HPDE6-E6E7 (cell line): ENCODE data around the gene SLC13A4.
"Not testable (repeated sequence)": the region's sequence is repeated elsewhere in the genome, so short reads cannot be mapped to it uniquely, and the experiment has no call there.

Experiments
- DNase-seq: peaks from one replicate; pipeline ENCODE4 v3.0.0; 2011; ENCODE audit warnings: missing footprints; ENCODE audit errors: extremely low spot score

SLC13A4 gene

DNA sequence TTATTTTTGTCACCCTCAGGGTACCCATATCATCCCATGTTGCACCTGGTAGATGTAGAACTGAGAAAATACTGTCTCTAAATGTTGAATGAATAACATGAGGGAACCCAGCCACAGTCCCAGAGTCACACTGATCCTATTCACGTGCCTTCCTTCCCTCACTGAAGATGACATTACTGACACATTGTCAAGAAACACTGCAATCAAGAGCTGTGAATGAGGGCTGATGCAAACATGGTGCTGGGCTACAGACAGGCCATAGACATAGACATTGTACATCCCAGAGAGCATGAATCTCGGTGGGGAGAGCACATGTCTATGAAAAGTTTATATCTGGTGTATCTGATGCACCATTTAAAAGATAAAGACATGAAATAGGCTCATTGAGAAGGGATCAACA, 9.8 kb downstream of the SLC13A4 start:
- no peak for DNase-seq

GRCh38 chr7:135717693-135718092, 10.3 kb downstream of the SLC13A4 start:
- DNase-seq, result no peak

- DNase-seq, result no peak
These were observed 11.2 kb downstream of the SLC13A4 start for GRCh38 chr7:135716677-135717238.

DNA sequence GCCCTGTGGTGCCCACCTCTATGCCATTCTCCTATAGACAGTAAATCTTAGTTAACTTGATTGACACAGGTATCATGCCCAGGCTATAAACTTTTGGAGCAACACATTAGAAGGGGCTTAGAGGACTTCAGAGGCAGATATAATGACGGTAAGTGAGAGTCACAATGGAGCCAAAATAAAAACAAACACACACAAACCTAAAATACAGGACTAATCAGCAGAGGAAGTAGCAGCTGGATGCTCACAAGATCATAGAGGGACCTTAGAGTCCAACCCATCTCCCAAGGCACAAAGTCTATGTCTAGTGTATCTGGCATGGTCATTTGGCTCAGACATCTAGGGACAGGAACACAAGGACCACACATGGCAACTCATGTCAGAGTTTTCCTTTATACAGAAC, 12.3 kb downstream of the SLC13A4 start:
- DNase-seq, result no peak

DNA sequence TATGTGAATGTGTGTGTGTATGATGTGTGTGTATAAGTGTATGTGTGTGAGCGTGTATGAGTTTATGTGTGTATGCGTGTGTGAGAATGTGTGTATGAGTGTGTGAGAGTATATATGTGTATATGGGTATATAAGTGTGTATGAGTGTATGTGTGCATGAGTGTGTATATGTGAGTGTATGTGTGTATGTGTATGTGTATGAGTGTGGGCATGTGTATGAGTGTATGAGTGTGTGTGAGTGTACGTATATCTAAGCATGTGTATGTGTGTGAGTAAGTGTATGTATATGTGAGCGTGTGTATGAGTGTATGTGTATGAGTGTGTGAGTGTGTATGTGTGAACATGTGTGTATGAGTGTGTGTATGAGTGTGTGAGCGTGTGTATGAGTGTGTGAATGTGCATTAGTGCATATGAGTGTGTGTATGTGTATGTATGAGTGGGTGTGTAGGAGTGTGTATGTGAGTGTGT, 12.9 kb downstream of the SLC13A4 start:
- no peak for DNase-seq

- DNase-seq, result peak; percentile 87
These were observed 13.4 kb downstream of the SLC13A4 start for GRCh38 chr7:135714534-135715009.

- DNase-seq, result no peak
These were observed 14.0 kb downstream of the SLC13A4 start for GRCh38 chr7:135713836-135714470.

DNA sequence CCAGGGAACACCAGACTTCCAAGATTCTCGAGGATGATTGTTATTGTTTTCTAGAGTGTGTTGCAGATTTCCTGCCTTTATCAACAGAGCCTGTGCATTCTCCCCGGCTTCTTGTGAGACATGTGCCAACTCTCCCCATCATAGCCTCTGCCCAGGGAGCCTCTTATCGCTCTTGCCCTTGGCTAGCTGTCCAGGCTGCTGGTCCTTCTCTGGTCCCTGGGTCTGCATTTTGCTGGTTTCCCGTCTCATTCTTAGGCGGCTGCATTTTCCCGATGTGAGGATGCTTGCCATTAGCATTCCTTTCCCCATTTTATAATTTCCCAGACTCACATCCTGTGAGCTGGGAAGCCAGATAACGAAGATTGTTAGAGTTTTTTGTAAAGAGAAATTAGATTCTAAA, 15.2 kb downstream of the SLC13A4 start:
- no peak for DNase-seq

GRCh38 chr7:135712182-135712782, 15.7 kb downstream of the SLC13A4 start:
- no peak for DNase-seq

DNA sequence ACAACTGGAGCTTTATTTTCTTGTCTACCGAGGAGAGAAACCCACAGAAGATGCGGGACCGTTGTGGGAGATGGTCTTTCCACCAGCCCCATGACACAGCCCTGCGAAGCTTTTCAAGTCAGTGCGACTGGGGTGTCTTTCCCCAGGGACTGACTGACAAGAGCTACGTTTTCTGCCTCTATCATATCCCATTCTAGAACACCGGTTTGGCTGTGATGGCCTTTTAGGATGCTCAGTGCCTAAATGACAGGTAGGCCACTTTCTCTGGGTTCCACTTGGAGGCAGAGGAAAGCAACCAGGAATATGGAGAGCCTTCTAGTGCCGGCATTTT, 16.9 kb downstream of the SLC13A4 start:
- no peak for DNase-seq

GRCh38 chr7:135710417-135711138, 17.4 kb downstream of the SLC13A4 start:
- no peak for DNase-seq

- no peak for DNase-seq
These were observed 18.5 kb downstream of the SLC13A4 start for GRCh38 chr7:135709508-135709907.

DNA sequence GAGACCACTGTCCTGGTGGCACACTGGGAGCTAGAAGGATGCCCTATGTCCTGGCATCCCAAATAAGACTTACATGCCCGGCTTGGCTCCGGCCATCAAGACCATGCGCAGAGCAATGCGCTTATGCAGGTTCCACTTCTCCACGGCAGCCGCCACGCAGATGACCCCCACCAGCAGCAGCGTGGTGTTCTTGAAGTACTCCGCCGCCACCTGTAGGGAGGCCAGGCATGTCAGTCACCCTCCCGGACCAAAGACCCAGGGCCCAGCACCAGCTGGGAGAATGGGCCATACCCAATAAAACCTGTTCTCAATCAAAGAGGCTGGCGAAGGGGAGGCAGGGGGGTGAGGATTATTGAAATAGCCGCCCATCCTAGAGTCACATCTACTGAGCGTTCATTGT, 19.9 kb downstream of the SLC13A4 start:
- DNase-seq, result no peak

DNA sequence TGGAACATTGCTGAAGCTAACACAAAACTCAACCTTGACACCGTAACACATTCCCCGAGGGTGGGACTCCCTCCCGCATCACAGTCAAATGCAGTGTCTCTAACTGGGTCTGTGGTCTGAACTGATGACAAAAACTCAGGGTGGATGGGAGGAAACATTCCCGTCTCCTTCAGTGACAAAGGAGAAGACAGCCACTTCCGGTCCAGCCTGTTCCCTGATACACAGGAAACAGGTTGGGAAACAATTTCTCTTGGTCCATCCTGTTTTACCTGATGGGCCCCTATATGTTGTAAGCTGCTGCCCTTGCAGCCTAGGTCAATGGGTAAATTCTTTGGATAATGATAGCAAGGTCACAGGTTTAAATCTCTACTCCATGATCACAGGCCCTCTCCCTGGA, 20.4 kb downstream of the SLC13A4 start:
- peak; percentile 26 for DNase-seq

- peak; percentile 87 for DNase-seq
These were observed 21.0 kb downstream of the SLC13A4 start for GRCh38 chr7:135706858-135707569.

- no peak for DNase-seq
These were observed 21.8 kb downstream of the SLC13A4 start for GRCh38 chr7:135706038-135706742.

GRCh38 chr7:135704698-135705097, 23.3 kb downstream of the SLC13A4 start:
- no peak for DNase-seq

GRCh38 chr7:135704074-135704473, 23.9 kb downstream of the SLC13A4 start:
- no peak for DNase-seq

DNA sequence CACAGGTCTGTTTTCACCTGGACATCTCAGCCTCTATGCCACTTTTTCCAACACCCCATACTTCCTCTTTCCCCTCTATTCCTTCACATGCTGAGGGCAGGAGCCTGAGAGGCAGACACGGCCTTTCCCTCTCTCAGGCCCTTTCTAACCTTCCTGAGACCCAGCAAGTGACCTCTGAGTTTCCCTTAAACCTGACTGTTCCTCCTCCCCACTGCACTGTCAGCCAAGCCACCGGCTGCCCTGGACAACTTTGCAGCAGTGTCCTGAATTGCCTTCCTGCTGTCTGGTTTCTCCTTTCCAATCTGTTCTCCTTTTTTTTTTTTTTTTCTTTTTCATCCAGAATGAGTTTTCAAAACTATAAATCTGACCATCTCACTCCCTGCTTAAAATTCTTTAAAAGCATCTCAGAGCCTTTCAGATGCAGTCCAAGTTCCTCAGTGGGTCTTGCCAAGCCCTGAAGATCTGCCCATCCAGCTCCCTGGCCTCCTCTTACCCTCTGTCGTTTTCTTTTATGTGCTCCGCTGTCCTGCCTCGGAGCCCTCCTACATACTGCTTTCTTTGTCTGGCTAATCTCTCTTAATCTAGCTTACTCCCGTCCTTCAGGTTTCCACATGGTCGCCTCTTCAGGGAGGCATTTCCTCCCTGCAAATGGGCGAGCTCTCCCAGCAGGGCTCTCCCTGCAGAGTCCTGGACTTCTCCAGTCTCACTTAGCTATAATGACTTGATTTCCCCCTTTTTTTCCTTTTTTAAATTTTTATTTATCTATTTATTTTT, 30.5 kb downstream of the SLC13A4 start:
- DNase-seq, result no peak

- no peak for DNase-seq
These were observed 34.4 kb downstream of the SLC13A4 start for GRCh38 chr7:135693558-135693957.

- not testable (repeated sequence) for DNase-seq
These were observed 35.4 kb downstream of the SLC13A4 start for GRCh38 chr7:135692606-135693005.
